PC-9 (cell line): ENCODE measurements around the gene IRX4.

Source experiments
- EZH2 ChIP-seq: fragments of 200-600 bp; sonication (generic); IDR thresholded peaks from 2 replicates; pipeline ENCODE4 v1.8.0; 2017; ENCODE audit warnings: antibody characterized with exemption, low read depth
- TF ChIP-seq, protein P1 (sequence below): fragments of 200-600 bp; sonication (generic); conservative IDR thresholded peaks from 2 replicates; pipeline ENCODE4 v1.6.1; 2017; ENCODE audit warnings: mixed run types, antibody characterized with exemption, mild to moderate bottlenecking, moderate library complexity

DNA sequence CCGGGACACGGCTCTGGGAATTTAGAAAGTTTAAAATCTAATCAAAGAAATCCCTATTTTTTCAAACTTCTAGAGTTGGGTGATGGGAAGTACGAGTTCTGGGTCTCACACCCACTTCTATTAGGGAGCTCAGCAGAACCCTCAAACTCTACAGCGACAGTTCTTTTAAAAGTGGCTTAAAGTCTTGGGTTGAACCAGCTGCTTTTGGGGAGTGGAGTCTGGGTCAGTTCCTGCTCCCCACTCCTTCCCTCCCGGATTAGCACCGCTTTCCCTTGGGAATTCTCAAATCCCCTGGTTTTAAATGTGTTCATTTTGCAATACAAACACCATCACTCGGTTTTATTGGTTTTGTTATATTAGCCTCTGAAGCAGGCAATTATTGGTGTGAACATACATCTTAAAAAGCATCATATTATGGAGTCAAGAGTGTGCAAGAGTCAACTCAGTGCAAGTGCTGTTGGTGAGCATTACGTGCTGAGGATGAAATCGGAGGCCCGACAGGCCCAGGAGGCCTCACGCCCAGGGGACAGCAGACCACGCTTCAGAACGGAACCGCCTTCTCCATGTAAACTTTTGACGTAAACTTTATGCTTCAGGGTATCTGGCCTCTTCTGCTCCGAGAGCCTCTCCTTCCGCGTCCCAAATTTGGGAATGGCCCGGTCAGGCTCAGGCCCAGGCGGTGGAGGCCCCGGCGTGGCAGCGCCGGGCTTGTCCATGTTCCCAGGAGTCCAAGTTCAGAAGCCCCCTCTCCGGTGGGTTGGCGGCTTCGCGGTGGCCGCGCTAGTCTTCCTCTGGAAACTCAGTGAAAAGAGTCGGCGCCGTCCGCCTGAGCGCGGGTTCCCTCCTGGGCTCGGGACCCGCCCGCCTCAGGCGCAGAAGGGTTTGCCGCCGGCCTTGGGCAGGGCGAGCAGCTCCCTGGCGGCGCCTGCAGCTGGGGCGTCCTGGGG, 5.3 kb downstream of the IRX4 start:
- TF ChIP-seq, protein P1, sequence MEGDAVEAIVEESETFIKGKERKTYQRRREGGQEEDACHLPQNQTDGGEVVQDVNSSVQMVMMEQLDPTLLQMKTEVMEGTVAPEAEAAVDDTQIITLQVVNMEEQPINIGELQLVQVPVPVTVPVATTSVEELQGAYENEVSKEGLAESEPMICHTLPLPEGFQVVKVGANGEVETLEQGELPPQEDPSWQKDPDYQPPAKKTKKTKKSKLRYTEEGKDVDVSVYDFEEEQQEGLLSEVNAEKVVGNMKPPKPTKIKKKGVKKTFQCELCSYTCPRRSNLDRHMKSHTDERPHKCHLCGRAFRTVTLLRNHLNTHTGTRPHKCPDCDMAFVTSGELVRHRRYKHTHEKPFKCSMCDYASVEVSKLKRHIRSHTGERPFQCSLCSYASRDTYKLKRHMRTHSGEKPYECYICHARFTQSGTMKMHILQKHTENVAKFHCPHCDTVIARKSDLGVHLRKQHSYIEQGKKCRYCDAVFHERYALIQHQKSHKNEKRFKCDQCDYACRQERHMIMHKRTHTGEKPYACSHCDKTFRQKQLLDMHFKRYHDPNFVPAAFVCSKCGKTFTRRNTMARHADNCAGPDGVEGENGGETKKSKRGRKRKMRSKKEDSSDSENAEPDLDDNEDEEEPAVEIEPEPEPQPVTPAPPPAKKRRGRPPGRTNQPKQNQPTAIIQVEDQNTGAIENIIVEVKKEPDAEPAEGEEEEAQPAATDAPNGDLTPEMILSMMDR, result no peak
- no peak for TF ChIP-seq EZH2
